HG03045 (cell line): ENCODE results near the gene FAHD1.
A peak's percentile ranks its signal among the peaks of the same experiment; 100 is the strongest.

Experiments
- ATAC-seq: cut with Tn5 transposase; IDR thresholded peaks from one replicate; pipeline ENCODE4 v1.9.1; 2021; ENCODE audit warnings: mild to moderate bottlenecking, moderate library complexity; ENCODE audit not compliant: unreplicated experiment

Gene FAHD1

GRCh38 chr16:1816396-1817275, 10.4 kb upstream of the FAHD1 start:
- ATAC-seq, result no peak

GRCh38 chr16:1817276-1817589, 9.8 kb upstream of the FAHD1 start:
- ATAC-seq, result no peak

- no peak for ATAC-seq
These were observed 9.3 kb upstream of the FAHD1 start for GRCh38 chr16:1817716-1818115.

- ATAC-seq, result no peak
These were observed 8.7 kb upstream of the FAHD1 start for GRCh38 chr16:1818204-1818872.

- no peak for ATAC-seq
These were observed 8.0 kb upstream of the FAHD1 start for GRCh38 chr16:1818873-1819525.

GRCh38 chr16:1819611-1820010, 7.4 kb upstream of the FAHD1 start:
- ATAC-seq, result no peak

- ATAC-seq, result no peak
These were observed 6.7 kb upstream of the FAHD1 start for GRCh38 chr16:1820096-1820945.

- ATAC-seq, result no peak
These were observed 6.1 kb upstream of the FAHD1 start for GRCh38 chr16:1820946-1821290.

GRCh38 chr16:1821861-1822611, 5.0 kb upstream of the FAHD1 start:
- ATAC-seq, result no peak

- ATAC-seq, result no peak
These were observed 4.2 kb upstream of the FAHD1 start for GRCh38 chr16:1822801-1823200.

GRCh38 chr16:1823821-1824220, 3.2 kb upstream of the FAHD1 start:
- ATAC-seq, result no peak

- ATAC-seq, result no peak
These were observed 1.6 kb upstream of the FAHD1 start for GRCh38 chr16:1825381-1825863.

- ATAC-seq, result peak; percentile 49
These were observed 929 bp upstream of the FAHD1 start for GRCh38 chr16:1825864-1826690.

GRCh38 chr16:1828645-1829410, 1.8 kb downstream of the FAHD1 start:
- no peak for ATAC-seq

GRCh38 chr16:1830213-1830612, 3.2 kb downstream of the FAHD1 start:
- no peak for ATAC-seq

GRCh38 chr16:1831186-1832075, 4.4 kb downstream of the FAHD1 start:
- no peak for ATAC-seq

GRCh38 chr16:1832838-1833454, 5.9 kb downstream of the FAHD1 start:
- no peak for ATAC-seq
